LNCAP (cell line): Measurements from ENCODE around the gene NAT8L.

Source experiments
- TF ChIP-seq, protein P1 (sequence below): fragments of 450-650 bp; IDR thresholded peaks from 2 replicates; pipeline ENCODE4 v1.5.1; 2017; ENCODE audit warnings: mild to moderate bottlenecking

NAT8L gene

DNA sequence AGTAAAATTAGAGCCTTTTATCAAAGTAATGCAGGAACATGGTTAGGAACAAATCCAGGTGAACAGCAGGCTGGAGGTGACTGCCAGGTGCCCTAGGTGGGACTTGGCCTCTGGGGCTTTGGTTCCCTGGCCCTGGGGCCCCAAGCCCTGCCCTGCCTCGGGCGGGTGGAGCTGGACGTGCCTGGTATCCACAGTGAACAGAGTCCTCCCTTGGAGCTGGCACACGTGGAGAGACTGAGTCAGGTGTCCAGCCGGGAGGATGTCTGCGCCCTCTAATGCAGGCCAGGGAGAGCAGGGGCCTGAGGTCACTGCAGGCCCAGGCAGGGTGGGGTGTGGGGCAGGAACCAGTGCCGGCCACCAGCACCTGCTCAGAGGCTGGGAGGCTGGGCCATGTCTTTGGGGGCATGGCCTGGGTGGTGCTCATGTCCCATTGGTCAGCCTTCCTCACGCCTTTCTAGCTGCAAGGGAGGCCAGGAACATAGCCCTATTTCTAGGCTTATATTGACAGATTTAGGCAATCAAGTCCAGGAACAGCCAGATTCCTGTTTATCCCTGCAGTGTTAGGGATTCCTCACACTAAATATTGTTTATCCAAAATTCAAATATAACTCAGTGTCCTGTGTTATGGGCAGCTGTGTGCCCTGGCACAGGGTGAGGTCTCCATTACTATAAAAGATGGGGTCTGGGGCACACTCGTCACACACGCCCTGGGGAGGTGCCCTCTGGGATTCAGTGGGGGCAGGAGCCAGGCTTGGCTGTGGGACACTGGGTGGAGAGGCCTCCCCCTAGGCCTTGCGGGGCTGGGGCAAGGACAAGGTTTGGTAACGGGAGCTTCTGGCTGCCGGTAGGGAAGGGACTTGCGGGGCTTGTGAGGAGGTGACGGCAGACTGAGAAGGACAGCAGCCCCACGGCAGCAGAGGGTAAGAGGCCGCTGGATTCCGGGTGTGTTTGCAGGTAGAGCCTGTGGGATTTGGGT, 14.3 kb upstream of the NAT8L start:
- TF ChIP-seq, protein P1, sequence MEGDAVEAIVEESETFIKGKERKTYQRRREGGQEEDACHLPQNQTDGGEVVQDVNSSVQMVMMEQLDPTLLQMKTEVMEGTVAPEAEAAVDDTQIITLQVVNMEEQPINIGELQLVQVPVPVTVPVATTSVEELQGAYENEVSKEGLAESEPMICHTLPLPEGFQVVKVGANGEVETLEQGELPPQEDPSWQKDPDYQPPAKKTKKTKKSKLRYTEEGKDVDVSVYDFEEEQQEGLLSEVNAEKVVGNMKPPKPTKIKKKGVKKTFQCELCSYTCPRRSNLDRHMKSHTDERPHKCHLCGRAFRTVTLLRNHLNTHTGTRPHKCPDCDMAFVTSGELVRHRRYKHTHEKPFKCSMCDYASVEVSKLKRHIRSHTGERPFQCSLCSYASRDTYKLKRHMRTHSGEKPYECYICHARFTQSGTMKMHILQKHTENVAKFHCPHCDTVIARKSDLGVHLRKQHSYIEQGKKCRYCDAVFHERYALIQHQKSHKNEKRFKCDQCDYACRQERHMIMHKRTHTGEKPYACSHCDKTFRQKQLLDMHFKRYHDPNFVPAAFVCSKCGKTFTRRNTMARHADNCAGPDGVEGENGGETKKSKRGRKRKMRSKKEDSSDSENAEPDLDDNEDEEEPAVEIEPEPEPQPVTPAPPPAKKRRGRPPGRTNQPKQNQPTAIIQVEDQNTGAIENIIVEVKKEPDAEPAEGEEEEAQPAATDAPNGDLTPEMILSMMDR, result no peak

GRCh38 chr4:2045518-2045951, 13.6 kb upstream of the NAT8L start:
- TF ChIP-seq, protein P1, result no peak

DNA sequence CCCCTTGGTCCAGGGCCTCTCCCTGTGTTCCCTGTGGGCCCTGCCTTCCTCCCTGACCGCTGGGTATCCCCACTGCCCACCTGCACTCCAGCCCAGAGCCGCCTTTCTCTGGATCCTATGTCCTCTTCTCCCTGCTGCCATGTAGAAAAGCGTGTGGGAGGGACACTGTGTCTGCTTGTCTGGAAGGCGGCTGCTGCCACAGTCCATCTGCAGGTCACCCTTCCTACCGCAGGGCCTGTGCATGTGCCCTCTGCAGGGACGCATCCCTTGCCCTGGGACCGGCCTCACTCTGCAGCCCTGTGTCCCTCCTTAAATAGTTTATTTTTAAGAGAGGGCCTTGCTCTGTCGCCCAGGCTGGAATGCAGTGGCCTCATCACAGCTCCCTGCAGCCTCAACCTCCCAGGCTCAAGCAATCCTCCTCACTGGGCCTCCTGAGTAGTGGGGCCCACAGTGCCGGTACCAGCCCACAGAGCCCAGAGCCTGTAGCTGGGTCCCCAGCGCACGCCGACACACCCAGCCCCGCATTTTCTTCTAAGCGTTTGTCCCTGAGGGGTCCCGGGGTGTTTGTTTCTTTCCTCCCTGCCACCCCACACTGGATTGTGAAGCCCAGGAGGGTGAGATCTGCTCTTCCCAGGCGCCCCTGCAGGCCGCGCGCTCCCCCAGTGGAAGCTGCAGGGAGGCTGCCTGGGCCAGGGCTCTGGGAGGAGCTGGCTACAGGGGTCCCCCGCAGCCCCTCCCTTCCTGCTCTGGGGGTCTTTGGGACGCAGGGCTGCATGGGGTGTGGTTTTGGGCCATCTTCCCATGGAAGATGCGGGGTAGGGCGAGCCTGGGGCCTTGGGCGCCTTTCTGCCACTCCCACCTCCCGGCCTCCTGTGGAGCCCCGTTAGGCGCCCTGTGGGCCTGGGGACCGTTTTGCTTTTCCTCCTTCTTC, 12.8 kb upstream of the NAT8L start:
- TF ChIP-seq, protein P1, result no peak

DNA sequence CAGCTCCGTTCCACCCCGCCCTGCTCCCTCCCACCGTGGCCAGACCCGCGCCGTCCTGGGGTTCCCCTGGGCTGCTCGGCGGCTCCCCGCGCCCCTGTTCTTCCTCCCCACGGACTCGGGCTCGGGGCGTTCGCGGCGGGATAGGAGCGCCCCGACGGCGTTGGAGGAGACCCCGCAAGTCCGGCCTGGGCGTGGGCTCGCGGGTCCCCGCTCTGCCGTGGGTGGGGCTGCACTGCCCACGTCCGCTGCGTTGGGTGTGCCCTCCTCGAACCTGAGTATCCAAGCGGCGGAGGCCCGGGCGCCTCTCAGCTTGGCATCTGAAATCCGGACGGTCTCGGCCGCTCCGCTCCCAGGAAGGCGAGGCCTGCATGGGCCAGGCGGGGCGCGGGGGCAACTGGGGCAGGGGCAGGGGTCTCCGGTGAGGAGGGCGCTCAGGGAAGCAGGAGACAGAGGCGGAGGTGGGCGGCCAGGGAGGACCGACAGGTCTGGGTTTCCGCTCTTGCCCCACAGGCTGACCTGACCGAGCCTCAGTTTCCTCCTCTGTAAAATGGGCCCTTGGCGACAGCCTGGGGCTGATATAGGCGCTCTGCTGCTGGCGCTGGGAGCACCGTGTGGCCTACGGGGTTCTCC, 12.0 kb upstream of the NAT8L start:
- TF ChIP-seq, protein P1, result no peak

- TF ChIP-seq, protein P1, result no peak
Observed at GRCh38 chr4:2047781-2048581, 11.1 kb upstream of the NAT8L start.

- TF ChIP-seq, protein P1, result no peak
Observed at GRCh38 chr4:2048831-2049230, 10.3 kb upstream of the NAT8L start.
